H1 (cell line): ENCODE results near the gene XAB2. TPM values are rescaled to one million over a fixed set of nuclear protein-coding genes. Genes with fewer than 3 reads are reported as not detected.
A peak's percentile ranks its signal among the peaks of the same experiment; 100 is the strongest.

ENCODE experiments used
- CTBP2 ChIP-seq: IDR thresholded peaks from 2 replicates; pipeline ENCODE4 v1.7.0; 2011; ENCODE audit warnings: borderline replicate concordance, mild to moderate bottlenecking, moderate library complexity, mixed read lengths, low read length; ENCODE audit not compliant: insufficient read depth, insufficient read length
- EGR1 ChIP-seq: IDR thresholded peaks from 2 replicates; pipeline ENCODE4 v1.6.1; 2011; ENCODE audit warnings: low read depth, low read length, borderline replicate concordance
- JUN ChIP-seq: IDR thresholded peaks from 2 replicates; pipeline ENCODE4 v1.6.1; 2011; ENCODE audit warnings: low read depth, mild to moderate bottlenecking, improper control_type of control experiment, low read length
- RBBP5 ChIP-seq: IDR thresholded peaks from 2 replicates; pipeline ENCODE4 v1.7.1; 2012; ENCODE audit warnings: low read depth, mild to moderate bottlenecking, inconsistent platforms, low read length, moderate library complexity, borderline replicate concordance
- SIN3A ChIP-seq, 2 experiments: IDR thresholded peaks in 1 of 2; conservative IDR thresholded peaks in 1 of 2; 2 replicates each; pipeline ENCODE4 v1.6.1; 2011 to 2012; ENCODE audit warnings: low read length in 2 of 2, improper control_type of control experiment in 1 of 2, low read depth in 1 of 2, mild to moderate bottlenecking in 1 of 2
- TAF1 ChIP-seq: IDR thresholded peaks from 2 replicates; pipeline ENCODE4 v1.6.1; 2011; ENCODE audit warnings: mild to moderate bottlenecking, low read depth, low read length
- polyA plus RNA-seq, 7 experiments: library from polyadenylated mRNA; depleted of rRNA in 3 of 7; stranded (reverse) in 5 of 7; unstranded in 2 of 7; fragments of >200 nt in 5 of 7; fragments of 200-250 nt in 2 of 7; gene quantifications; 1 replicate in 5 of 7; 2 replicates in 1 of 7; 4 replicates in 1 of 7; pipeline versions ENCODE4 v1.2.1 to v1.2.3, GENCODE V29; 2011 to 2013; ENCODE audit warnings: missing spikeins in 2 of 7, mixed read lengths in 2 of 7
- total RNA-seq: library from RNA; stranded (reverse); fragmentation: NEBNext Ultra II Directional; extraction: Animal tissue kit (Norgen Biotek cat#: 25700); gene quantifications from 2 replicates; pipeline ENCODE4 v1.2.1, GENCODE V29; 2021
- TF ChIP-seq, protein P1 (sequence below): IDR thresholded peaks from 2 replicates; pipeline ENCODE4 v1.6.1; 2012; ENCODE audit warnings: low read length, inconsistent platforms
- TF ChIP-seq, protein P2 (sequence below): fragments of 300-600 bp; sonication (generic); IDR thresholded peaks from 2 replicates; pipeline ENCODE4 v1.7.1; 2012; ENCODE audit warnings: low read length, moderate library complexity, mild to moderate bottlenecking, inconsistent platforms; ENCODE audit not compliant: insufficient replicate concordance

The XAB2 gene
- total and polyA plus RNA-seq, 2 of the 8 experiments (the other 6 are each of a cell fraction or from before 2014, with no cell fraction given): 48.2 to 49.4 TPM

DNA sequence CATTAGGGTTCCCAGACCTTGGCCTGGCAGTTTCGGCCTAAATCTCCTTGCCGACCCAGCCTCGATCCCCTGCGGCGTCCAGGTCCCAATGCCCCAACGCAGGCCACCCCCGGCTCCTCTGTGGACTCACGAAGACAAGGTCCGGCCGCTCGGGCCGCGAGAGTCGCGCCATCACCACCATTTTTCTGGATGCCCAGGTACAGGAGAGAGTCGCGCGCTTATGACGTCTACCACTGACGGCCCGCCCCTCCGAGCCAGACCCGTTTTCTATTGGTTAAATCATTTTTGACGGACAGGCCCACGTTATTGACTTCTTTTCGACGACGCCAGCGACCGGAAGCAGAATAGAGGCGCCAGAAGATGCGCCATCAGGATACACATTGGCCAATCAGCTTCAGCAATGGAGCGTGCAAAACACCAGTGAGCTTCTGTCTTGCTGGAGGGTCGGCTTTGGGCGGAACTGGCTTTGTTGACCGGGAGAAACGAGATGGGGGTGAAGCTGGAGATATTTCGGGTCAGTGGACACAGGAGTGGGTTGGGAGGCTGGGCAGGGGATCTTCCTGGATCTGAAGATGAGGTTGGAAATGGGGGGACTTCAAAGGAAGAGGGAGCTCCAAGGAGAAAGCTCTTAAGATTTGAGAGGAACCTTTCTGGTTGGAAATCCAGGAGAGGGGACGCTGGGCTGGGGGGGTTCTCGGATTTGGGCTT lies at the start of gene XAB2, which contains the start of gene PET100 (continued):
- peak; percentile 95 for TF ChIP-seq TAF1
- TF ChIP-seq, protein P1, sequence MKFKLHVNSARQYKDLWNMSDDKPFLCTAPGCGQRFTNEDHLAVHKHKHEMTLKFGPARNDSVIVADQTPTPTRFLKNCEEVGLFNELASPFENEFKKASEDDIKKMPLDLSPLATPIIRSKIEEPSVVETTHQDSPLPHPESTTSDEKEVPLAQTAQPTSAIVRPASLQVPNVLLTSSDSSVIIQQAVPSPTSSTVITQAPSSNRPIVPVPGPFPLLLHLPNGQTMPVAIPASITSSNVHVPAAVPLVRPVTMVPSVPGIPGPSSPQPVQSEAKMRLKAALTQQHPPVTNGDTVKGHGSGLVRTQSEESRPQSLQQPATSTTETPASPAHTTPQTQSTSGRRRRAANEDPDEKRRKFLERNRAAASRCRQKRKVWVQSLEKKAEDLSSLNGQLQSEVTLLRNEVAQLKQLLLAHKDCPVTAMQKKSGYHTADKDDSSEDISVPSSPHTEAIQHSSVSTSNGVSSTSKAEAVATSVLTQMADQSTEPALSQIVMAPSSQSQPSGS: peak; percentile 20; the same call in 1 of the 2 replicates
- TF ChIP-seq, protein P2, sequence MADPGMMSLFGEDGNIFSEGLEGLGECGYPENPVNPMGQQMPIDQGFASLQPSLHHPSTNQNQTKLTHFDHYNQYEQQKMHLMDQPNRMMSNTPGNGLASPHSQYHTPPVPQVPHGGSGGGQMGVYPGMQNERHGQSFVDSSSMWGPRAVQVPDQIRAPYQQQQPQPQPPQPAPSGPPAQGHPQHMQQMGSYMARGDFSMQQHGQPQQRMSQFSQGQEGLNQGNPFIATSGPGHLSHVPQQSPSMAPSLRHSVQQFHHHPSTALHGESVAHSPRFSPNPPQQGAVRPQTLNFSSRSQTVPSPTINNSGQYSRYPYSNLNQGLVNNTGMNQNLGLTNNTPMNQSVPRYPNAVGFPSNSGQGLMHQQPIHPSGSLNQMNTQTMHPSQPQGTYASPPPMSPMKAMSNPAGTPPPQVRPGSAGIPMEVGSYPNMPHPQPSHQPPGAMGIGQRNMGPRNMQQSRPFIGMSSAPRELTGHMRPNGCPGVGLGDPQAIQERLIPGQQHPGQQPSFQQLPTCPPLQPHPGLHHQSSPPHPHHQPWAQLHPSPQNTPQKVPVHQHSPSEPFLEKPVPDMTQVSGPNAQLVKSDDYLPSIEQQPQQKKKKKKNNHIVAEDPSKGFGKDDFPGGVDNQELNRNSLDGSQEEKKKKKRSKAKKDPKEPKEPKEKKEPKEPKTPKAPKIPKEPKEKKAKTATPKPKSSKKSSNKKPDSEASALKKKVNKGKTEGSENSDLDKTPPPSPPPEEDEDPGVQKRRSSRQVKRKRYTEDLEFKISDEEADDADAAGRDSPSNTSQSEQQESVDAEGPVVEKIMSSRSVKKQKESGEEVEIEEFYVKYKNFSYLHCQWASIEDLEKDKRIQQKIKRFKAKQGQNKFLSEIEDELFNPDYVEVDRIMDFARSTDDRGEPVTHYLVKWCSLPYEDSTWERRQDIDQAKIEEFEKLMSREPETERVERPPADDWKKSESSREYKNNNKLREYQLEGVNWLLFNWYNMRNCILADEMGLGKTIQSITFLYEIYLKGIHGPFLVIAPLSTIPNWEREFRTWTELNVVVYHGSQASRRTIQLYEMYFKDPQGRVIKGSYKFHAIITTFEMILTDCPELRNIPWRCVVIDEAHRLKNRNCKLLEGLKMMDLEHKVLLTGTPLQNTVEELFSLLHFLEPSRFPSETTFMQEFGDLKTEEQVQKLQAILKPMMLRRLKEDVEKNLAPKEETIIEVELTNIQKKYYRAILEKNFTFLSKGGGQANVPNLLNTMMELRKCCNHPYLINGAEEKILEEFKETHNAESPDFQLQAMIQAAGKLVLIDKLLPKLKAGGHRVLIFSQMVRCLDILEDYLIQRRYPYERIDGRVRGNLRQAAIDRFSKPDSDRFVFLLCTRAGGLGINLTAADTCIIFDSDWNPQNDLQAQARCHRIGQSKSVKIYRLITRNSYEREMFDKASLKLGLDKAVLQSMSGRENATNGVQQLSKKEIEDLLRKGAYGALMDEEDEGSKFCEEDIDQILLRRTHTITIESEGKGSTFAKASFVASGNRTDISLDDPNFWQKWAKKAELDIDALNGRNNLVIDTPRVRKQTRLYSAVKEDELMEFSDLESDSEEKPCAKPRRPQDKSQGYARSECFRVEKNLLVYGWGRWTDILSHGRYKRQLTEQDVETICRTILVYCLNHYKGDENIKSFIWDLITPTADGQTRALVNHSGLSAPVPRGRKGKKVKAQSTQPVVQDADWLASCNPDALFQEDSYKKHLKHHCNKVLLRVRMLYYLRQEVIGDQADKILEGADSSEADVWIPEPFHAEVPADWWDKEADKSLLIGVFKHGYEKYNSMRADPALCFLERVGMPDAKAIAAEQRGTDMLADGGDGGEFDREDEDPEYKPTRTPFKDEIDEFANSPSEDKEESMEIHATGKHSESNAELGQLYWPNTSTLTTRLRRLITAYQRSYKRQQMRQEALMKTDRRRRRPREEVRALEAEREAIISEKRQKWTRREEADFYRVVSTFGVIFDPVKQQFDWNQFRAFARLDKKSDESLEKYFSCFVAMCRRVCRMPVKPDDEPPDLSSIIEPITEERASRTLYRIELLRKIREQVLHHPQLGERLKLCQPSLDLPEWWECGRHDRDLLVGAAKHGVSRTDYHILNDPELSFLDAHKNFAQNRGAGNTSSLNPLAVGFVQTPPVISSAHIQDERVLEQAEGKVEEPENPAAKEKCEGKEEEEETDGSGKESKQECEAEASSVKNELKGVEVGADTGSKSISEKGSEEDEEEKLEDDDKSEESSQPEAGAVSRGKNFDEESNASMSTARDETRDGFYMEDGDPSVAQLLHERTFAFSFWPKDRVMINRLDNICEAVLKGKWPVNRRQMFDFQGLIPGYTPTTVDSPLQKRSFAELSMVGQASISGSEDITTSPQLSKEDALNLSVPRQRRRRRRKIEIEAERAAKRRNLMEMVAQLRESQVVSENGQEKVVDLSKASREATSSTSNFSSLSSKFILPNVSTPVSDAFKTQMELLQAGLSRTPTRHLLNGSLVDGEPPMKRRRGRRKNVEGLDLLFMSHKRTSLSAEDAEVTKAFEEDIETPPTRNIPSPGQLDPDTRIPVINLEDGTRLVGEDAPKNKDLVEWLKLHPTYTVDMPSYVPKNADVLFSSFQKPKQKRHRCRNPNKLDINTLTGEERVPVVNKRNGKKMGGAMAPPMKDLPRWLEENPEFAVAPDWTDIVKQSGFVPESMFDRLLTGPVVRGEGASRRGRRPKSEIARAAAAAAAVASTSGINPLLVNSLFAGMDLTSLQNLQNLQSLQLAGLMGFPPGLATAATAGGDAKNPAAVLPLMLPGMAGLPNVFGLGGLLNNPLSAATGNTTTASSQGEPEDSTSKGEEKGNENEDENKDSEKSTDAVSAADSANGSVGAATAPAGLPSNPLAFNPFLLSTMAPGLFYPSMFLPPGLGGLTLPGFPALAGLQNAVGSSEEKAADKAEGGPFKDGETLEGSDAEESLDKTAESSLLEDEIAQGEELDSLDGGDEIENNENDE: no peak
- no peak for TF ChIP-seq RBBP5
- peak in 1 of 2 experiments; percentile 79; a peak in 3 of 4 replicates for TF ChIP-seq SIN3A (conservative IDR thresholded peaks at IDR 0.05 in 1 of 2, IDR thresholded peaks at IDR 0.05 in 1 of 2; ENCODE audit: low read depth in 1 of 2, low read length in 2 of 2)
- no peak for TF ChIP-seq JUN
- no peak for TF ChIP-seq CTBP2
- no peak for TF ChIP-seq EGR1
